Lower leg skin (tissue), 4 donors: ENCODE data around the gene TSC2. TPM values are rescaled to one million over a fixed set of nuclear protein-coding genes. Genes with fewer than 3 reads are reported as not detected.
"Not testable (repeated sequence)": the region's sequence is repeated elsewhere in the genome, so short reads cannot be mapped to it uniquely, and the experiment has no call there.

ENCODE experiments used
- DNase-seq, 2 donors: peaks; one replicate each; pipeline ENCODE4 v3.0.0-alpha.2; 2019; ENCODE audit warnings: low spot score in 2 of 2
- H3K4me3 ChIP-seq: fragments of 200-600 bp; sonication (generic); 2 replicates; pipeline ENCODE4 v1.5.1; 2017; ENCODE audit warnings: mild to moderate bottlenecking, low read depth; ENCODE audit not compliant: poor library complexity, severe bottlenecking
- POLR2A ChIP-seq, 2 donors: fragments of 450-650 bp; IDR thresholded peaks; one replicate each; pipeline ENCODE4 v1.6.1; 2016 to 2017; ENCODE audit warnings: antibody characterized with exemption in 2 of 2, mild to moderate bottlenecking in 1 of 2, moderate library complexity in 1 of 2
- WGBS, 2 donors: methylation state at CpG; one replicate each; pipeline ENCODE4 v1.1.5; 2018; 5-methylcytosine and 5-hydroxymethylcytosine counted together
- intact Hi-C: fragments of 100-400 bp; cut with DNase I; formaldehyde crosslinking; loops from one replicate; pipeline ENCODE4 v1.15.0; 2023; ENCODE audit warnings: low total_unique reads
- total RNA-seq, 4 donors: library from RNA; depleted of rRNA; stranded (reverse); fragments of >200 nt; gene quantifications; one replicate each; pipeline ENCODE4 v1.1.0, GENCODE V29; 2016
- TF ChIP-seq, protein P1 (sequence below), 3 donors: fragments of 450-650 bp; IDR thresholded peaks; one replicate each; pipeline ENCODE4 v1.5.1; 2016; ENCODE audit warnings: antibody characterized with exemption in 3 of 3, mild to moderate bottlenecking in 3 of 3, moderate library complexity in 2 of 3

TSC2 gene
- total RNA-seq, 4 donors from 2014 or later, result 56.7 to 130 (median 65.1) TPM

DNA sequence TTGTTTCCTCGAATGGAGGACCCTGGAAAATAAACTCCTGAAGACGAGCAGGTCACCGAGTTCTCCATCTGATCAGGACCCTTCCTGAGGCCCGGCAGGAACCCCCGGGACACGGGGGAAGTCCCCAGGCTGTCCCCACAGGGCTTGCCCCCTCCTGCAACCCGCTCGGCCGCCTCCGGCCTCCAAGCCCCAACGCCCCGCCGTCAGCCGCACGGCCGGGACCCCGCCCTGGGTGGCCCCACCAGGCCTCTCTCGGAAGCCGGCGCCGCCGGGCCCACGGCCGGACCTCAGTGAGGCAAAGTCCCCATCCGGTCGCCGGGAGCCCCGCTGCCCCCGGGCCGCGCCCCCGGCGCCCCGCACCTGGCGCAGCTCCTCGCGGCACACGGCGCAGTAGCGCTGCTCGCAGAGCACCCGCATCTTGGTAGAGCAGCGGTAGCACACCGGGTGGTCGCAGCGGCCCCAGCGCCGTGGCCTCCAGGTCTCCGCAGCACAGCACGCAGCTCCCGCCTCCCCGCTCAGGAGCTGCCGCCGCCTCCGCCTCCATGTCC, 38.5 kb upstream of the TSC2 start:
- WGBS, 2 donors, result 0% methylated on average over 12 to 37 of the region's 55 CpGs
- DNase-seq, result no peak
- no peak for TF ChIP-seq POLR2A (IDR thresholded peaks at IDR 0.05)
- TF ChIP-seq, protein P1, sequence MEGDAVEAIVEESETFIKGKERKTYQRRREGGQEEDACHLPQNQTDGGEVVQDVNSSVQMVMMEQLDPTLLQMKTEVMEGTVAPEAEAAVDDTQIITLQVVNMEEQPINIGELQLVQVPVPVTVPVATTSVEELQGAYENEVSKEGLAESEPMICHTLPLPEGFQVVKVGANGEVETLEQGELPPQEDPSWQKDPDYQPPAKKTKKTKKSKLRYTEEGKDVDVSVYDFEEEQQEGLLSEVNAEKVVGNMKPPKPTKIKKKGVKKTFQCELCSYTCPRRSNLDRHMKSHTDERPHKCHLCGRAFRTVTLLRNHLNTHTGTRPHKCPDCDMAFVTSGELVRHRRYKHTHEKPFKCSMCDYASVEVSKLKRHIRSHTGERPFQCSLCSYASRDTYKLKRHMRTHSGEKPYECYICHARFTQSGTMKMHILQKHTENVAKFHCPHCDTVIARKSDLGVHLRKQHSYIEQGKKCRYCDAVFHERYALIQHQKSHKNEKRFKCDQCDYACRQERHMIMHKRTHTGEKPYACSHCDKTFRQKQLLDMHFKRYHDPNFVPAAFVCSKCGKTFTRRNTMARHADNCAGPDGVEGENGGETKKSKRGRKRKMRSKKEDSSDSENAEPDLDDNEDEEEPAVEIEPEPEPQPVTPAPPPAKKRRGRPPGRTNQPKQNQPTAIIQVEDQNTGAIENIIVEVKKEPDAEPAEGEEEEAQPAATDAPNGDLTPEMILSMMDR (IDR thresholded peaks at IDR 0.05), result no peak
- H3K4me3 ChIP-seq, result peak overlapping the region; percentile 87
- intact Hi-C loops, result no loop called here

DNA sequence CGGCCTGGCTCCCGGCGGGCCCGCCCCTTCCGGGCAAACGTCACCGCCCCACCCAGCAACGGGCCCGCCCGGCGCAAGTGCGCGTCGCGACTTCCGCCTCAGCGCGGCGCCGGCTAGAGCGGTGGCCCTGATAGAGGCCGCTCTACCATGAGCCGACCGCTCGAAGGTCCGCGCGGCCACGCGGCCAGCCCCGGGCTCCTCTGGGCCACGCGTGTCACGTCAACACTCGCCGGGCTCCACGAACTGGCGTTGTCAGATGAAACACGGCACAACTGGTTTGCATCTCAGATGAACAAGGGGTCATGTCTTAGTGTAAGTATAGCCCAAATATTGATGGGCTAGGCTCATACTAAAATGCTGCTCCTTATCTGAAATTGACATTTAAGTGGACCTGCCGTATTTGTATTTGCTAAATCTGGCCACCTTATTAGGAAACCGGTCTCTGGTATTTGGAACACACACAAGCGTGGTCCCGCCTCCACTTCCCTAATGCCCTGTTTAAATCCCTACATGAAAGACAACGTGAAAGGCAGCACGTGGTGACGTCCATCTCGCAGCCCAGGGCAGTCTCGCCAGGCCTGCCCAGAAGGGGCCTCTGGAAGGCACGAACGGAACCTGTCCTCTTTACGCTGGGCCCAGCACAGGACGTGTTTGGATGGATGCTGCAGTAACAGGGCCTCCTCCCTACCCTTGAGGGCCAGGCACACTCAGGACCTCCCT, 37.8 kb upstream of the TSC2 start, which contains the start of gene ZNF598:
Gene ZNF598, minus strand, starts transcription at position 31 of the 720 bp plus-strand sequence.
- peak; percentile 31 to 94 for DNase-seq
- peak in 1 of 2 donors; percentile 60 for TF ChIP-seq POLR2A (IDR thresholded peaks at IDR 0.05)
- TF ChIP-seq, protein P1 (IDR thresholded peaks at IDR 0.05), result no peak
- WGBS, 2 donors, result 1 to 2% methylated on average over 27 to 43 of the region's 52 CpGs
- H3K4me3 ChIP-seq, result peak within 1 kb of the TSS; percentile 87
- intact Hi-C loops, result no loop called here

DNA sequence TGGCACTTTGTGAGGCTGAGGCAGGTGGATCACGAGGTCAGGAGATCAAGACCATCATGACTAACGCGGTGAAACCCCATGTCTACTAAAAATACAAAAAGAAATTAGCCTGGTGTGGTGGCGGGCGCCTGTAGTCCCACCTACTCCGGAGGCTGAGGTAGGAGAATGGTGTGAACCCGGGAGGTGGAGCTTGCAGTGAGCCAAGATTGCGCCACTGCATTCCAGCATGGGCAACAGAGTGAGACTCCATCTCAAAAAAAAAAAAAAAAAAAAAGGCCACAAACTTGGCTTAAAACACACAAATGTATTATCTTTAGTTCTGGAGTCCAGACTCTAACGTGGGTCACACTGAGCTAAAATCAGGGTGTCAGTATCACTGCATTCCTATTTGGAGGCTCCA, 36.1 kb upstream of the TSC2 start:
- DNase-seq, H3K4me3 ChIP-seq, intact Hi-C loops: not testable (repeated sequence)
- WGBS, 2 donors, result 80 to 84% methylated on average over 9 of the region's 9 CpGs

DNA sequence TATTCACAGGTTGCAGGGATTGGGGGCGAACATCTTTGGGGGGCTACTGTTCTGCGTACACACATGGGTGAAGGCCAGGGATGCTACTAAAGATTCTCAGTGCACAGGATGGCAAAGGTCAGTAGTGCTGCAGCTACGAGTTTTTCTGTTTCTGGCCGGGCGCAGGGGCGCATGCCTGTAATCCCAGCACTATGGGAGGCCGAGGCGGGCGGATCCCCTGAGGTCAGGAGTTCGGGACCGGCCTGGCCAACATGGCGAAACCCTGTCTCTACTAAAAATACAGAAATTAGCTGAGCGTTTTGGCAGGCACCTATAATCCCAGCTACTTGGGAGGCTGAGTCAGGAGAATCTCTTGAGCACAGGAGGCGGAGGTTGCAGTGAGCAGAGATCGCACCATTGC, 34.3 kb upstream of the TSC2 start:
- WGBS, 2 donors, result 88 to 92% methylated on average over 15 of the region's 15 CpGs
- intact Hi-C loops, result no loop called here
- TF ChIP-seq, protein P1 (IDR thresholded peaks at IDR 0.05), result no peak
- no peak for TF ChIP-seq POLR2A (IDR thresholded peaks at IDR 0.05)
- H3K4me3 ChIP-seq, result no peak overlapping the region
- DNase-seq, result no peak

DNA sequence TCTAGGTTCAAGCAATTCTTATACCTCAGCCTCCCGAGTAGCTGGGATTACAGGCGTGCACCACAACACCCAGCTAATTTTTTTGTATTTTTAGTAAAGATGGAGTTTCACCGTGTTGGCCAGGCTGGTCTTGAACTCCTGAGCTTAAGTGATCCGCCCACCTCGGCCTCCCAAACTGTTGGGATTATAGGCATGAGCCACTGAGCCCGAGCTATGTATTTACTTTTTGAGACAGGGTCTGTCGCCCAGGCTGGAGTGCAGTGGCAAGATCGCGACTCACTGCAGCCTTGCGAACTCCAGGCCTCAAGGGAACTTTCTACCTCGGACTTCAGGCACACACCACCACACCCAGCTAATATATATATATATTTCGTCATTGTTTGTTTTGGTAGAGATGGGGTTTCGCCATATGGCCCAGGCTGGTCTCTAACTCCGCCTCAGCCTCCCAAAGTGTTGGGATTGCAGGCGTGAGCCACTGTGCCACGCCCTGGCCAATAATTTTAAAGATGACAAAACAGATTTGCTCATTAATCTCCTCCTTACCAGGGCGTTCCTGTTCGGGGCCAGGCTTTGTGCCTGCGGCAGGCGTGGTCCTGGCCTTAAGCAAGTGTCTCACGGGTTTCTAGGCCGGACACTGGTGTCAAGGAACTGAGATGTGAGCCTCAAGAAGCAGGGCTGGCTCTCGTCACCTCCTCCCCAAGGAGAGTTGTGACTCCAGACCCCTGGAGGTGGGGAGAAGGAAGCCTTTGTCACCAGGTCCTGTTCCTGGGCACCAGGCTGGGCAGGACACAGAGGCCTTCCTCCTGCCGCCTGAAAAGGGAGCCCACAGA, 32.5 kb upstream of the TSC2 start:
- no peak for DNase-seq
- WGBS, 2 donors, result 62 to 65% methylated on average over 24 of the region's 24 CpGs
- TF ChIP-seq POLR2A (IDR thresholded peaks at IDR 0.05), result no peak
- TF ChIP-seq, protein P1 (IDR thresholded peaks at IDR 0.05), result no peak
- no peak overlapping the region for H3K4me3 ChIP-seq
- intact Hi-C loops, result no loop called here

DNA sequence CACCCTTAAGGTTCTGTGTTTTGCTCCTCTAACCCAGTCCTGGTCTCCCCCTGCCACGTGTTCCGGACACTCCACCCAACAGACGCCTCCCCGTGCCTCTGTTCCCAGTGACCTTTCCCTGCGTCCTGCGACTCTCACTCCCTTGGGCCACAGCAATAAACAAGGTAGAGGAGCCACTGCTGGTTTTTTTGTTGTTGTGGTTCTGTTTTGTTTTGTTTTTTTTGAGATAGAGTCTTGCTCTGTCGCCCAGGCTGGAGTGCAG, 31.9 kb upstream of the TSC2 start:
- WGBS, 2 donors, result 76 to 81% methylated on average over 7 of the region's 7 CpGs
- DNase-seq, result no peak
- H3K4me3 ChIP-seq, result no peak overlapping the region
- TF ChIP-seq, protein P1 (IDR thresholded peaks at IDR 0.05), result no peak
- no peak for TF ChIP-seq POLR2A (IDR thresholded peaks at IDR 0.05)
- intact Hi-C loops, result no loop called here
